ENCODE data around the gene WDR75. TPM values are rescaled to one million over a fixed set of nuclear protein-coding genes. Genes with fewer than 3 reads are reported as not detected.

The WDR75 gene
- total RNA-seq, 1 experiment from 2014 or later: 70.2 TPM

- ChIA-PET CTCF (interaction anchor here (1.2 to 2.2 kb wide), 3 partner anchors 266 to 884 kb away, joined by 3 to 6 read pairs (median 6); no protein-coding TSS in a partner anchor), RAD21 (ENCODE audit: low non-redundant PET in 1 of 2, low total read pairs in 2 of 2, uncharacterized antibody in 2 of 2, unreplicated experiment in 2 of 2) (no interaction called here), POLR2A (no interaction called here)
- H3K9me2 ChIP-seq (ENCODE audit: insufficient read depth): no peaks in the 10 kb centered on the region
- H3K4me2 ChIP-seq (ENCODE audit: low read length): no peak overlapping the region
- no peaks in the 10 kb centered on the region for H3K79me2 ChIP-seq (ENCODE audit: insufficient read depth, low read length)
- H3K27ac ChIP-seq (ENCODE audit: low read depth, low read length): no peak overlapping the region
- no peaks in the 10 kb centered on the region for H4K20me1 ChIP-seq (ENCODE audit: insufficient read depth)
- no peak overlapping the region for H3K9ac ChIP-seq (ENCODE audit: low read length)
- no peak for TF ChIP-seq RAD21 (IDR thresholded peaks at IDR 0.05; ENCODE audit: low read depth)
- no peak for TF ChIP-seq POLR2A (IDR thresholded peaks at IDR 0.05; ENCODE audit: borderline replicate concordance, extremely low read depth, insufficient read depth, insufficient read length)
- no peak for TF ChIP-seq ZFX (IDR thresholded peaks at IDR 0.05)
- TF ChIP-seq POLR2AphosphoS5 (IDR thresholded peaks at IDR 0.05; ENCODE audit: low read depth, low read length): no peak
- TF ChIP-seq CBX3 (IDR thresholded peaks at IDR 0.05; ENCODE audit: low read depth): no peak
- no peak for TF ChIP-seq EGR1 (IDR thresholded peaks at IDR 0.05; ENCODE audit: low read depth)
- no peak for TF ChIP-seq SP1 (IDR thresholded peaks at IDR 0.05; ENCODE audit: low read depth)
- TF ChIP-seq MAX (IDR thresholded peaks at IDR 0.05): no peak
- no peak for TF ChIP-seq REST (IDR thresholded peaks at IDR 0.05; ENCODE audit: low read depth)
- TF ChIP-seq CEBPB (IDR thresholded peaks at IDR 0.05; ENCODE audit: low read depth): no peak
- TF ChIP-seq ATF3 (IDR thresholded peaks at IDR 0.05): no peak
- no peak for TF ChIP-seq YY1 (IDR thresholded peaks at IDR 0.05; ENCODE audit: extremely low read depth, insufficient replicate concordance, low read depth, low read length)
- no peak for TF ChIP-seq FOSL1 (IDR thresholded peaks at IDR 0.05; ENCODE audit: low read depth)
- no TSS peak for BruUV-seq (replicated peaks)
- H3K4me1 ChIP-seq (ENCODE audit: control insufficient read depth in 1 of 2, insufficient read depth in 2 of 2, low read length in 2 of 2): no peaks in the 10 kb centered on the region
- no peaks in the 10 kb centered on the region for H3K9me3 ChIP-seq (ENCODE audit: control insufficient read depth in 1 of 2, insufficient read depth in 1 of 2, low read depth in 1 of 2, low read length in 2 of 2)
- H3K27me3 ChIP-seq (ENCODE audit: insufficient read depth, low read length): no peaks in the 10 kb centered on the region
- intact Hi-C loops (cut with micrococcal nuclease): loop anchor here (5.0 kb wide), 1 partner anchor 122 kb away; no protein-coding TSS in a partner anchor
- ATAC-seq: no peak
- no peaks in the 10 kb centered on the region for H3K36me3 ChIP-seq (ENCODE audit: control insufficient read depth in 1 of 2, insufficient read depth in 2 of 2, low read length in 2 of 2)
- no peak overlapping the region for H2AFZ ChIP-seq (ENCODE audit: low read depth, low read length, poor library complexity, severe bottlenecking)
- H3K4me3 ChIP-seq (replicated peaks in 1 of 2; ENCODE audit: low read depth in 1 of 2, low read length in 2 of 2): no peak overlapping the region
- DNase-seq (ENCODE audit: low read depth, low spot score): no peak
These were observed 32.1 kb upstream of the WDR75 start for GRCh38 chr2:189409131-189409530.
